Stimulated activated naive CD4-positive, alpha-beta T cell (primary cell): ENCODE results near the gene CHMP1A.
A peak's percentile ranks its signal among the peaks of the same experiment; 100 is the strongest.

Source experiments
- DNase-seq, 6 experiments: peaks; one replicate each; lab custom pipeline; 2025; lab: John Stamatoyannopoulos, UW

Gene CHMP1A

DNA sequence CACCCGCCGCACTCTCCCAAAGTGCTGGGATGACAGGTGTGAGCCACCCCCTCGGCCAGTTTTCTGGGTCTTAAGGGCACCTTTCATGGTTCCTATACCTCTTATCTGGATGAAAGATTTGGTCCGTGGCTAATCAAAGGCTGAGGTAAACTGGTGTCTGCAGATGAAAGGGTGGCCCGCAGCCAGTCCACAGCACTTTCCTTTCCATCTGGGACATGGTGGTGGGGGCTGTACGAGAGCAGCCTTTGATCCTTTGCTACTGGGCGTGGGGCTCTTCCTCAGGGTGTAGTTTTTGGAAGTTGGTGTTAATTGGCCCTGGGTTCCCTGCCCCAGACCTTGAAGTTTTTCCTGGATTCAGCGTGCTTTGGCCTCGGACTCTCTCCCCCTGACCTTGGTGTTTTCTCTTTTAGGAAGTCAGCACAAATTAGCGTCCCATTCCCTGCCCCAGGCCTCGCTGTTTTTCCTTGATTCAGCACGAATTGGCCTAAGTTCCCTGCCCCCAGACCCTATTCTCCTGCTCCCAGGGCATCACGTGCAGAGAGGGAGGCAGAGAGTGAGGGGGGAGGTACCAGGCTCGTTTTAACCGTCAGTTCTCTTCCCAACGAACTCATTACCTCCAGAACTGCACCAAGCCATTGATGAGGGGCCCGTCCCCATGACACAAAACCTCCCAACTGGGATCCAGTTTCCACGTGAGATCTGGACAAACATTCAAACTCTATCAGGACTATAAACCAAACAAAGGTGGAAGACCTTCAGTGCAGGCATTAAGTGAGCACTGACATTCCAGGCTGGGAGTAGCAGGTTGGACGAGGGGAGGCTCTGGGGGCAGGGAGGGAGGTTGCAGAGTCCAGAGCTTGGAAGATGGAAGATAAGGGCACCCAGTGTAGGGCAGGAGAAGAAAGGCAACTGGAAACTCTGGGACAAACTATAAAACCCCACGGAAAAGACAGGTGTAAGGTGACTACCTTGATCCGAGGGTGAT lies 32.4 kb downstream of the CHMP1A start:
- no peak for DNase-seq

- no peak for DNase-seq
Observed at GRCh38 chr16:89623511-89624261, 33.8 kb downstream of the CHMP1A start.

DNA sequence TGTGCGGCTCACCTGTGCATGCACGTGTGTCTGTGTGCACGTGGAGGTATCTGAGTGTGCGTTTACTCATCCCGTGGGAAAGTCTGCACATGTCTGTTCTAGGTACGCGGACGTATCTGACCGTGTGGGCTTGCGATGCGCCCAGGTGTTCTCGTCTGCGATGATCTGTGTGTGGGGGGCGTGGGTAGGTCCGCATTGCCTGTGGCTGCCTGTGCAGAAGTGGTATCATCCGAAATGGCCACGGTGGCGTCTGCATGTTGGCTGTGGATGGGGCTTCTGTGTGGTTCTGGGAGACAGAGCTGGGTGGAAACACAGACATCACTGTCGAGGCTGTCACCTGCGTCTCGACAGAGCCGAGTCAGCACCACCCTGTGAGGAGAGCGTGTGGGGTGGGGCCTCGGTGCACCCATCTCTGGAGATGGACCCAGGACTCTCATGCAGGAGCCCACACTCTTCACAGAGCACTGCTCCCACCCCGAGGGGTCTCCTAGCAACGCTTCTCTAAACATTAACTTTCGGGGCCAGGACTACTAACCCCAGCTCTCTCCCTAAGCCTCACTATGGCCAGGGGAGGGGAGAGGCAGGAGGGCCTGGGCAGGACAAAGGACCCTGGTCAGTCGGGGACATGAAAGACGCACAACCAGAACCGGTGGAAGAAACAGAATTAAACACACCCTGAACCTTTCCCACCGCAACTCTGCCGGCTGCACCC lies 35.7 kb downstream of the CHMP1A start:
- DNase-seq = no peak

GRCh38 chr16:89621136-89621697 lies 36.3 kb downstream of the CHMP1A start:
- no peak for DNase-seq

DNA sequence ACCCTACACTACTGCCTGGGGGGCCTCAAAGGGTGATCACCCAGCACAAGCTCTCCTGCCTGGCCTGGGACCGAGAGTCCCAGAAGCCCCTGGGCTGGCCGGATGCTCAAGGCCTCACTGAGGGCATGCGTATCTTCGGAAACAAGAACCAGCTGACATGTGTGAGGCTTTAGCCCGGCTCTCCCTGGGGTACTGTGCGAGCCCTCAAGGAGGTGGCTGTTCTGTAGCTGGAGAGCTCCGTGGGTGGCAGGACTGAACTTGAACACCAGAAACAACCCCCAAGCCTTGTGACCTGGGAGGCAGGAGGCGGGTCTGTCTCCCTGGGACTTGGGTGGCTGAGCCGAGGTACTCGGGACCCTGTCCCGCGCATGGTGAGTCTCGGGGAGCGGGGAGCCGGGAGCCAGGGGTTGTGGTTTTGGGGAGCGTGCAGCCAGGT lies 37.1 kb downstream of the CHMP1A start:
- DNase-seq = no peak

DNA sequence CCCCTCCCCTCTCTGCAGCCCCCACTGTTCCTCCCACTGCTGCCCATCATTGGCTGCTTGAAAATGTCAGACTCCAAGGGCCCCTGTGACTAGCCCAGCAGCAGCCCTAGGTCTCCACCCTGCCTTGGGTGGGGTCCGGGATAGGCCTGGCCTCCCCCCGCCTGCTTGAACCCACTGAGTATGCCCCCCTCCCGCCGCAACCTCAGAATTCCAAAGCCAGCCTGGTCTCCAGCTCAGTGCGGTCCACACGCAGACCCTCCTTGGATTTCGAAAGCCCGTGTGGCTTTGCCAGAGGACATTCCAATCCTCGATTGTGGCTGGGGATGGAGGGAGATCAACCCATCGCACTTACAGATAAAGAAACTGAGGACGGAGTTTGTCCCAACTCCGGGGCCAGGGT lies 37.7 kb downstream of the CHMP1A start:
- DNase-seq = no peak

DNA sequence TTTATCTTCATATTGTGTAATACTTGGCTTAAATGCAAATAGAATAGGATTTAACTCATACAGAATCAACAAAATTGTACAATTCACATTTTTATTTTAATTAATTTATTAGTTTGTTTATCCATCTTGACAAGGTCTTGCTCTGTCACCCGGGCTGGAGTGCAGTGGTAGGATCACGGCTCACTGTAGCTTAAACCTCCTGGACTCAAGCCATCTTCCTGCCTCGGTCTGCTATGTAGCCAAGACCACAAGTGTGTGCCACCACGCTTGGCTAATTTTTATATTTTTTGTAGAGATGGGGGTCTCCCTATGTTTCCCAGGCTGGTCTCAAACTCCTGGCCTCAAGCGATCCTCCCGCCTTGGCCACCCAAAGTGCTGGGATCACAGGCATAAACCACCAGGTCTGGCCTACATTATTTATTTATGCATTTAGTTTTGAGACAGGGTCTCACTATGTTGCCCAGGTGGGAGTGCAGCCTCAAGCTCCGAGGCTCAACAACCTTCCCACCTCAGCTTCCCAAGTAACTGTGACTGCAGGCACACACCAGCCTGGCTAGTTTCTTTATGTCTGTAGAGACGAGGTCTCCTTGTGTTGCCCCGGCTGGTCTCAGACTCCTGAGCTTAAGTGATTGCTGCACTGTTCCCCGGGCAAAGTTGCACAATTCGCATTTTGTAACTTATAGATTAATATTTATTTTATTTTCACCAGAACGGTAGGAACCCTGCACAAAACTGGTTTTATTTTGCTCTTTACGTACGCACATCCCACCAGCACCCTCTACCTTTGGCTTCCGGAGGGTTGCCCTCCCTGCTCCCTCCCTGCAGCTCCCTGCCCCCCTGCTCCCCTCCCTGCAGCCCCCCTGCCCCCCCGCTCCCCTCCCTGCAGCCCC lies 39.2 kb downstream of the CHMP1A start:
- DNase-seq = no peak

GRCh38 chr16:89617036-89617435 lies 40.5 kb downstream of the CHMP1A start:
- peak in 2 of 6 experiments; percentile 20 to 45 for DNase-seq

- peak in 3 of 6 experiments; percentile 31 to 51 (median 36) for DNase-seq
Observed at GRCh38 chr16:89616623-89617022, 40.9 kb downstream of the CHMP1A start.

- DNase-seq = peak in 2 of 6 experiments; percentile 52 to 63
Observed at GRCh38 chr16:89615596-89616090, 41.9 kb downstream of the CHMP1A start.

- DNase-seq = no peak
Observed at GRCh38 chr16:89615176-89615575, 42.3 kb downstream of the CHMP1A start.

GRCh38 chr16:89613954-89614459 lies 43.5 kb downstream of the CHMP1A start:
- DNase-seq = no peak

GRCh38 chr16:89613231-89613953 lies 44.1 kb downstream of the CHMP1A start, which contains the start of gene DPEP1:
TSS of gene DPEP1 (plus strand) at chr16:89613642. CDS start at chr16:89630411, 16,769 bp downstream.
- no peak for DNase-seq

DNA sequence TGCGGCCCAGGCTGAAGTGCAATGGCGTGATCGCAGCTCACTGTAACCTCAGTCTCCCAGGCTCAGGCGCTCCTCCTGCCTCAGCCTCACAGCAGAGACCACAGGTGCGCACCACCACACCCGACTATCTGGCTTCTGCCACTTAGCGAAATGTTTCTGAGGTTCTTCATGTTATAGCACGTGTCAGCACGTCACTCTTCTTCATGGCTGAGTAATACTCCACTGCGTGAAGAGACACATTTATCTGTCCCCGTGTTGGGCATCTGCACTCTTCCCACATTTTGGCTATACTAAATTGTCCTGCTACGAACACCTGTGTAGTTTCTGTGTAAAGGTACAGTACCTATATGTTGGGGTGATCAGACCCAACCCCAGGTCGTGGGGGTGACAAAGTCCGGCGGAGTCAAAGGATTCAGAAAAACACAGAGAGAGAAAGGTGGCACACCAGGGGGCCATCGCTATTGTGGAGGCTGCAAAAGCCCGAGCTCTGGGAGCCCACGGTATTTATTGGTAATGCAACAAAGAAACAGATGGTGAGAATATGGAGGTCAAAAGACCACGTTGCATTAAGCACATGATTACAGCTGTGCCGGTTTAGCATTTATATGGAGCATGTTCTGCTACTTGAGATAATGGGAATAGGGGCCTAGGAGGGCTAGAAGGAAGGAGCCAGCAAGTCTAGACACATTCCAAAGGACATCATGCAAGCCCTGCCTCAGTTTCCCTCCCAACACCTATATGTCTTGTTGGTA lies 44.9 kb downstream of the CHMP1A start:
- DNase-seq = no peak

DNA sequence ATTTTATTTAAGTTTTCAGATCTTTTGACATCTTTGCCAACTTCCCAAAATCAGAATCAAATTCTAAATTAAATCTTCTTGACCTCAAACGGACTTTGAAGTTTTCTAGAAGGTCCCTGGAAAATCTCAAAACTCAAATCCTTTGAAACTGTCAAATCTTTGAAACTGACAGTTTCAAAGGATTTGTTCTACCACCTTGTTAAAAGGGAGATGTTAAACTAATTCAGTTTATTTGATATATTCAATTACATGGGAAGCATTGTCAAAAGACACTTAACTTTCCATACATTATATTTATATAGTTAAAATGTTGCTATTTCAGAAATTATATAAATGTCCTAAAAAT lies 47.4 kb downstream of the CHMP1A start:
- DNase-seq = no peak

GRCh38 chr16:89607937-89608740 lies 49.4 kb downstream of the CHMP1A start:
- DNase-seq = no peak

- DNase-seq = no peak
Observed at GRCh38 chr16:89607453-89607852, 50.1 kb downstream of the CHMP1A start.

GRCh38 chr16:89606006-89606405 lies 51.5 kb downstream of the CHMP1A start:
- no peak for DNase-seq
